Measurements from ENCODE around the gene TET2. TPM values are rescaled to one million over a fixed set of nuclear protein-coding genes. Genes with fewer than 3 reads are reported as not detected.

The TET2 gene
- total and polyA plus RNA-seq, 2 of the 4 experiments (the other 2 are of a cell fraction): 5.6 to 25.3 TPM

GRCh38 chr4:105158837-105159236 is 12.2 kb downstream of the TET2 start:
- Histone ChIP-seq H3K18ac (ENCODE audit: low read depth, low read length) (no peak overlapping the region), H4K91ac (ENCODE audit: insufficient read depth, low read depth, low read length) (no peak overlapping the region), H4K8ac (ENCODE audit: low read depth in 2 of 2, low read length in 2 of 2) (no peak overlapping the region), H4K20me1 (ENCODE audit: insufficient read depth, low read length) (peaks cover 36% of the 10 kb centered on the region; the same call in 1 of the 2 replicates), H3K56ac (ENCODE audit: extremely low read depth, insufficient read depth, low read length) (no peak overlapping the region), H2BK120ac (ENCODE audit: low read depth, low read length) (no peak overlapping the region), H2BK20ac (ENCODE audit: low read depth, low read length) (no peak overlapping the region), H3K4ac (ENCODE audit: low read depth, low read length) (no peak overlapping the region), H2BK15ac (ENCODE audit: low read depth, low read length) (no peak overlapping the region), H3K14ac (replicated peaks; ENCODE audit: low read depth, low read length) (no peak overlapping the region), H3K36me3 (ENCODE audit: control insufficient read depth, insufficient read depth, low read length) (0 out of 2 replicates have a peak, but pooled peaks cover 1% of the 10 kb centered on the region), H3K9me1 (ENCODE audit: insufficient read depth, low read length) (0 out of 2 replicates have a peak, but pooled peaks cover 2% of the 10 kb centered on the region), H3K27ac (ENCODE audit: insufficient read depth, low read length) (no peak overlapping the region), H3K4me2 (ENCODE audit: low read depth, low read length) (0 out of 2 replicates have a peak overlapping the region, but pooled peaks have one; percentile 19), H4K5ac (ENCODE audit: low read depth, low read length) (no peak overlapping the region), H2AFZ (replicated peaks; ENCODE audit: low read length, poor library complexity) (no peak overlapping the region), H2AK5ac (ENCODE audit: low read depth, low read length) (no peak overlapping the region), H3K27me3 (ENCODE audit: control insufficient read depth, insufficient read depth, low read length) (no peaks in the 10 kb centered on the region), H3K79me1 (ENCODE audit: low read depth in 1 of 2, low read length in 2 of 2) (peaks cover 3 to 32% of the 10 kb centered on the region in 2 experiments), H3K9ac (ENCODE audit: low read depth, low read length) (no peak overlapping the region), H3K4me3 (ENCODE audit: insufficient read depth, low read depth, low read length) (no peak overlapping the region), H2AK9ac (replicated peaks; ENCODE audit: low read depth, low read length, poor library complexity) (peak overlapping the region; percentile 22), H3K9me3 (ENCODE audit: control insufficient read depth, insufficient read depth, low read length) (no peaks in the 10 kb centered on the region), H2BK5ac (ENCODE audit: low read depth, low read length, poor library complexity, severe bottlenecking) (no peak overlapping the region), H3K4me1 (ENCODE audit: control insufficient read depth, insufficient read depth, low read length) (peaks cover 7% of the 10 kb centered on the region), H3K23ac (ENCODE audit: low read depth, low read length) (no peak overlapping the region)
- DNase-seq (peak; percentile 56), ATAC-seq (ENCODE audit: low read depth) (peak; percentile 54; the same call in 1 of the 2 replicates)
- no TSS peak for BruUV-seq (replicated peaks)
- peak; percentile 82; the same call in 1 of the 2 replicates for TF ChIP-seq BHLHE40 (IDR thresholded peaks at IDR 0.05; ENCODE audit: low read depth, low read length)
- TF ChIP-seq FOS (IDR thresholded peaks at IDR 0.05; ENCODE audit: low read depth, low read length): no peak
- TF ChIP-seq CTCF (conservative IDR thresholded peaks at IDR 0.05; ENCODE audit: low read depth, low read length): no peak
- TF ChIP-seq, protein P1, sequence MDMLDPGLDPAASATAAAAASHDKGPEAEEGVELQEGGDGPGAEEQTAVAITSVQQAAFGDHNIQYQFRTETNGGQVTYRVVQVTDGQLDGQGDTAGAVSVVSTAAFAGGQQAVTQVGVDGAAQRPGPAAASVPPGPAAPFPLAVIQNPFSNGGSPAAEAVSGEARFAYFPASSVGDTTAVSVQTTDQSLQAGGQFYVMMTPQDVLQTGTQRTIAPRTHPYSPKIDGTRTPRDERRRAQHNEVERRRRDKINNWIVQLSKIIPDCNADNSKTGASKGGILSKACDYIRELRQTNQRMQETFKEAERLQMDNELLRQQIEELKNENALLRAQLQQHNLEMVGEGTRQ (IDR thresholded peaks at IDR 0.05; ENCODE audit: low read depth, low read length): peak; percentile 75
- no peak for TF ChIP-seq RAD21 (IDR thresholded peaks at IDR 0.05; ENCODE audit: low read length)
- no peak for TF ChIP-seq CHD1 (IDR thresholded peaks at IDR 0.05; ENCODE audit: low read depth, low read length)
- no peak for TF ChIP-seq MAFK (IDR thresholded peaks at IDR 0.05; ENCODE audit: low read depth, low read length)
- no peak for TF ChIP-seq RFX5 (IDR thresholded peaks at IDR 0.05; ENCODE audit: low read depth, low read length)
- TF ChIP-seq ELK1 (IDR thresholded peaks at IDR 0.05; ENCODE audit: borderline replicate concordance, low read depth, low read length): no peak
- no peak for TF ChIP-seq MAZ (IDR thresholded peaks at IDR 0.05; ENCODE audit: borderline replicate concordance, low read depth, low read length)
- 0 out of 2 replicates have a peak, but pooled peaks have one; percentile 26 for TF ChIP-seq CEBPB (IDR thresholded peaks at IDR 0.05; ENCODE audit: low read depth, low read length)
- no peak for TF ChIP-seq SMC3 (IDR thresholded peaks at IDR 0.05; ENCODE audit: low read depth, low read length)
- TF ChIP-seq MXI1 (IDR thresholded peaks at IDR 0.05; ENCODE audit: borderline replicate concordance, low read depth, low read length): peak; percentile 94
- TF ChIP-seq RCOR1 (IDR thresholded peaks at IDR 0.05; ENCODE audit: insufficient replicate concordance, low read length): no peak
- WGBS, 2 experiments (ENCODE audit: extremely low coverage in 2 of 2, insufficient read length in 1 of 2): no CpG with 5 or more reads among the region's 9 CpGs
- intact Hi-C loops (cut with micrococcal nuclease): no loop called here
- CTCF ChIA-PET: no interaction called here
- POLR2A ChIA-PET (ENCODE audit: unreplicated experiment): no interaction called here
- dilution Hi-C loops (cut with HindIII; ENCODE audit: low sequenced_read_pairs, unreplicated experiment): no loop called here
- in situ Hi-C loops (cut with MboI; ENCODE audit: low sequenced_read_pairs): no loop called here
